SK-N-MC (cell line): ENCODE measurements around the gene IL1R1.

ENCODE experiments used
- EZH2 ChIP-seq: fragments of 200-600 bp; sonication (generic); IDR thresholded peaks from one replicate; pipeline ENCODE4 v1.6.1; 2017; ENCODE audit warnings: antibody characterized with exemption
- POLR2AphosphoS5 ChIP-seq: IDR thresholded peaks from 2 replicates; pipeline ENCODE4 v1.6.1; 2012; ENCODE audit warnings: mild to moderate bottlenecking, low read depth, low read length, borderline replicate concordance

- TF ChIP-seq EZH2, result no peak
- no peak for TF ChIP-seq POLR2AphosphoS5
Observed at GRCh38 chr2:102226612-102227391, 84.3 kb downstream of the IL1R1 start.
